GM12892 (cell line): Measurements from ENCODE around the gene OPCML.

Source experiments
- POLR2A ChIP-seq: IDR thresholded peaks from 2 replicates; pipeline ENCODE4 v1.6.1; 2011; ENCODE audit warnings: low read depth, low read length, control low read depth
- POLR2AphosphoS5 ChIP-seq: IDR thresholded peaks from 2 replicates; pipeline ENCODE4 v1.6.1; 2011; ENCODE audit warnings: low read depth, low read length, control low read depth
- TAF1 ChIP-seq: IDR thresholded peaks from 2 replicates; pipeline ENCODE4 v1.6.1; 2011; ENCODE audit warnings: low read depth, mild to moderate bottlenecking, control low read depth, low read length, borderline replicate concordance

- TF ChIP-seq POLR2A (no peak), POLR2AphosphoS5 (no peak), TAF1 (no peak)
These were observed 370.1 kb downstream of the OPCML start for GRCh38 chr11:133162227-133162626.
